Measurements from ENCODE around the gene RAD9B. TPM values are rescaled to one million over a fixed set of nuclear protein-coding genes. Genes with fewer than 3 reads are reported as not detected.

RAD9B gene
- total and polyA plus RNA-seq, 2 of the 13 experiments (the other 11 are each of a cell fraction or from before 2014, with no cell fraction given): 0.05 to 0.38 TPM

- POLR2A ChIA-PET: no interaction called here
Measured at GRCh38 chr12:110532644-110533043, 30.5 kb downstream of the RAD9B start.

GRCh38 chr12:110533607-110534006 is 31.5 kb downstream of the RAD9B start:
- H3K36me3 ChIP-seq (replicated peaks in 1 of 2; ENCODE audit: control insufficient read depth in 1 of 2, insufficient read depth in 2 of 2, low read length in 2 of 2): peaks cover 9 to 27% of the 10 kb centered on the region in 2 experiments; a peak in 4 of 5 replicates
- DNase-seq (ENCODE audit: low spot score) (peak; percentile 59), FAIRE-seq (peak; percentile 56), ATAC-seq (peak; percentile 62)
- BruUV-seq (replicated peaks): no TSS peak
- no peak overlapping the region for H3K4me3 ChIP-seq (replicated peaks in 1 of 3; ENCODE audit: insufficient read depth in 1 of 3, low read depth in 2 of 3, low read length in 3 of 3)
- H3K4me2 ChIP-seq (ENCODE audit: low read depth, low read length): peak overlapping the region; percentile 29
- H2AFZ ChIP-seq (ENCODE audit: low read length): no peak overlapping the region
- no peaks in the 10 kb centered on the region for H3K79me2 ChIP-seq (ENCODE audit: insufficient read depth, low read length)
- no peaks in the 10 kb centered on the region for H4K20me1 ChIP-seq (ENCODE audit: insufficient read depth, low read length)
- ChIA-PET POLR2A (interaction anchor here (1.1 kb wide), 1 partner anchor 42 kb away, joined by 3 read pairs; no protein-coding TSS in a partner anchor), CTCF (ENCODE audit: low intra/inter-chr PET ratio, low total read pairs) (no interaction called here)
- intact Hi-C loops (cut with micrococcal nuclease; ENCODE audit: unreplicated experiment) (no loop called here), in situ Hi-C loops (cut with HindIII; ENCODE audit: extremely low pct_ligation_motif_present, low pct_unique_long_range_greater_than_20kb) (no loop called here)
- no peak overlapping the region for H3K9ac ChIP-seq (ENCODE audit: insufficient read depth, low read depth, low read length)
- H3K9me3 ChIP-seq (ENCODE audit: low read length): no peaks in the 10 kb centered on the region
- WGBS (ENCODE audit: low lambda C conversion rate): 46% methylated on average over 6 of the region's 6 CpGs
- peaks cover 17% of the 10 kb centered on the region for H3K4me1 ChIP-seq (ENCODE audit: insufficient read depth, low read length)
- no peaks in the 10 kb centered on the region for H3K27me3 ChIP-seq (ENCODE audit: control insufficient read depth in 1 of 2, insufficient read depth in 2 of 2, low read length in 2 of 2)
- peak overlapping the region; percentile 33 for H3K27ac ChIP-seq (ENCODE audit: extremely low read length, insufficient read depth, low read length)
- TF ChIP-seq ZNF580 (CRISPR knock-in tag; IDR thresholded peaks at IDR 0.05; ENCODE audit: borderline replicate concordance, low read depth) (no peak), SIX1 (CRISPR knock-in tag; IDR thresholded peaks at IDR 0.05; ENCODE audit: borderline replicate concordance) (no peak), ZNF354B (CRISPR knock-in tag; IDR thresholded peaks at IDR 0.05) (no peak), HOMEZ (CRISPR knock-in tag; IDR thresholded peaks at IDR 0.05; ENCODE audit: low read depth) (peak; percentile 63; the same call in 1 of the 2 replicates), ZNF143 (CRISPR knock-in tag; IDR thresholded peaks at IDR 0.05) (0 out of 2 replicates have a peak, but pooled peaks have one; percentile 15), HNF1B (CRISPR knock-in tag; IDR thresholded peaks at IDR 0.05) (no peak), ARID3A (IDR thresholded peaks at IDR 0.05; ENCODE audit: low read depth, low read length) (0 out of 2 replicates have a peak, but pooled peaks have one; percentile 33), HNF4A (CRISPR knock-in tag; IDR thresholded peaks at IDR 0.05) (peak; percentile 57), SAP130 (CRISPR knock-in tag; IDR thresholded peaks at IDR 0.05; ENCODE audit: low read depth) (0 out of 2 replicates have a peak, but pooled peaks have one; percentile 37)

More at GRCh38 chr12:110532644-110533043, 30.5 kb downstream of the RAD9B start:
- Histone ChIP-seq H3K4me2 (ENCODE audit: low read depth, low read length) (no peak overlapping the region), H3K27ac (ENCODE audit: extremely low read length, insufficient read depth, low read length) (no peak overlapping the region), H3K4me1 (ENCODE audit: insufficient read depth, low read length) (peaks cover 17% of the 10 kb centered on the region), H3K9ac (ENCODE audit: insufficient read depth, low read depth, low read length) (no peak overlapping the region), H3K36me3 (replicated peaks in 1 of 2; ENCODE audit: control insufficient read depth in 1 of 2, insufficient read depth in 2 of 2, low read length in 2 of 2) (peaks cover 7 to 17% of the 10 kb centered on the region in 2 experiments; a peak in 4 of 5 replicates), H3K9me3 (ENCODE audit: low read length) (no peaks in the 10 kb centered on the region), H3K4me3 (replicated peaks in 1 of 3; ENCODE audit: insufficient read depth in 1 of 3, low read depth in 2 of 3, low read length in 3 of 3) (no peak overlapping the region), H3K27me3 (ENCODE audit: control insufficient read depth in 1 of 2, insufficient read depth in 2 of 2, low read length in 2 of 2) (no peaks in the 10 kb centered on the region), H2AFZ (ENCODE audit: low read length) (no peak overlapping the region), H3K79me2 (ENCODE audit: insufficient read depth, low read length) (no peaks in the 10 kb centered on the region), H4K20me1 (ENCODE audit: insufficient read depth, low read length) (no peaks in the 10 kb centered on the region)
- no TSS peak for BruUV-seq (replicated peaks)
- intact Hi-C loops (cut with micrococcal nuclease; ENCODE audit: unreplicated experiment): no loop called here
- DNase-seq (ENCODE audit: low spot score): no peak
- ATAC-seq: no peak
- FAIRE-seq: no peak
- CTCF ChIA-PET (ENCODE audit: low intra/inter-chr PET ratio, low total read pairs): no interaction called here
- 92% methylated on average over 3 of the region's 3 CpGs for WGBS (ENCODE audit: low lambda C conversion rate)
- in situ Hi-C loops (cut with HindIII; ENCODE audit: extremely low pct_ligation_motif_present, low pct_unique_long_range_greater_than_20kb): no loop called here
- TF ChIP-seq RBM22 (optimal IDR thresholded peaks at IDR 0.05; ENCODE audit: low read length) (peak; percentile 41), ZNF589 (CRISPR knock-in tag; conservative IDR thresholded peaks at IDR 0.05) (no peak), ZNF674 (CRISPR knock-in tag; IDR thresholded peaks at IDR 0.05; ENCODE audit: low read depth) (no peak)

All from HepG2 (cell line).